ENCODE results near the gene ZC2HC1C. TPM values are rescaled to one million over a fixed set of nuclear protein-coding genes. Genes with fewer than 3 reads are reported as not detected.

The ZC2HC1C gene
- total and polyA plus RNA-seq, 2 experiments from 2014 or later = 1.7 to 3.8 TPM

- WGBS (ENCODE audit: low lambda C conversion rate, missing lambda C conversion rate) = 57% methylated on average over 7 of the region's 7 CpGs
- Histone ChIP-seq H3K4me1 (ENCODE audit: insufficient read depth) (no peaks in the 10 kb centered on the region), H2AFZ (no peak overlapping the region), H3K4me3 (no peak overlapping the region), H3K36me3 (replicated peaks; ENCODE audit: insufficient read depth, low read depth) (no peaks in the 10 kb centered on the region), H3K4me2 (no peak overlapping the region), H3K27me3 (no peaks in the 10 kb centered on the region), H4K20me1 (ENCODE audit: insufficient read depth, poor library complexity, severe bottlenecking) (no peaks in the 10 kb centered on the region), H3K27ac (no peak overlapping the region), H3K9me2 (replicated peaks; ENCODE audit: insufficient read depth) (no peaks in the 10 kb centered on the region), H3K79me2 (no peaks in the 10 kb centered on the region), H3K9me3 (ENCODE audit: low read depth) (no peaks in the 10 kb centered on the region)
- peak; percentile 86 for DNase-seq (ENCODE audit: low spot score)
- TF ChIP-seq EZH2phosphoT487 (IDR thresholded peaks at IDR 0.05; ENCODE audit: low read depth, severe bottlenecking, unreplicated experiment) (no peak), CTCF (IDR thresholded peaks at IDR 0.05; ENCODE audit: poor library complexity) (peak; percentile 86)
These were observed 19.3 kb downstream of the ZC2HC1C start for GRCh38 chr14:75088566-75089373.

- Histone ChIP-seq H3K4me2 (no peak overlapping the region), H3K4me3 (no peak overlapping the region), H3K36me3 (replicated peaks; ENCODE audit: insufficient read depth, low read depth) (no peaks in the 10 kb centered on the region), H3K4me1 (ENCODE audit: insufficient read depth) (no peaks in the 10 kb centered on the region), H3K9me3 (ENCODE audit: low read depth) (no peaks in the 10 kb centered on the region), H3K27me3 (no peaks in the 10 kb centered on the region), H3K9me2 (replicated peaks; ENCODE audit: insufficient read depth) (no peaks in the 10 kb centered on the region), H3K27ac (no peak overlapping the region), H2AFZ (no peak overlapping the region), H3K79me2 (no peaks in the 10 kb centered on the region), H4K20me1 (ENCODE audit: insufficient read depth, poor library complexity, severe bottlenecking) (no peaks in the 10 kb centered on the region)
- 83% methylated on average over 3 of the region's 3 CpGs for WGBS (ENCODE audit: low lambda C conversion rate, missing lambda C conversion rate)
- DNase-seq (ENCODE audit: low spot score) = no peak
- TF ChIP-seq EZH2 (IDR thresholded peaks at IDR 0.05; ENCODE audit: borderline replicate concordance) = no peak
- no peak for TF ChIP-seq CTCF (IDR thresholded peaks at IDR 0.05; ENCODE audit: poor library complexity)
- no peak for TF ChIP-seq EZH2phosphoT487 (IDR thresholded peaks at IDR 0.05; ENCODE audit: low read depth, severe bottlenecking, unreplicated experiment)
These were observed 20.9 kb downstream of the ZC2HC1C start for GRCh38 chr14:75090353-75090752.

- H3K4me3 ChIP-seq = no peak overlapping the region
- H3K27ac ChIP-seq = no peak overlapping the region
- no peaks in the 10 kb centered on the region for H3K36me3 ChIP-seq (replicated peaks; ENCODE audit: insufficient read depth, low read depth)
- H3K4me1 ChIP-seq (ENCODE audit: insufficient read depth) = no peaks in the 10 kb centered on the region
- TF ChIP-seq EZH2 (IDR thresholded peaks at IDR 0.05; ENCODE audit: borderline replicate concordance) = no peak
- TF ChIP-seq EZH2phosphoT487 (IDR thresholded peaks at IDR 0.05; ENCODE audit: low read depth, severe bottlenecking, unreplicated experiment) = no peak
- H3K79me2 ChIP-seq = no peaks in the 10 kb centered on the region
- H4K20me1 ChIP-seq (ENCODE audit: insufficient read depth, poor library complexity, severe bottlenecking) = no peaks in the 10 kb centered on the region
- no peaks in the 10 kb centered on the region for H3K9me2 ChIP-seq (replicated peaks; ENCODE audit: insufficient read depth)
- H3K9me3 ChIP-seq (ENCODE audit: low read depth) = no peaks in the 10 kb centered on the region
- H3K4me2 ChIP-seq = no peak overlapping the region
- H3K27me3 ChIP-seq = no peaks in the 10 kb centered on the region
- no peak for DNase-seq (ENCODE audit: low spot score)
- WGBS (ENCODE audit: low lambda C conversion rate, missing lambda C conversion rate) = 82% methylated on average over 8 of the region's 8 CpGs
- H2AFZ ChIP-seq = no peak overlapping the region
These were observed 21.8 kb downstream of the ZC2HC1C start for GRCh38 chr14:75091251-75091650.

- Histone ChIP-seq H3K79me2 (no peaks in the 10 kb centered on the region), H3K27ac (no peak overlapping the region), H3K4me1 (ENCODE audit: insufficient read depth) (no peaks in the 10 kb centered on the region), H4K20me1 (ENCODE audit: insufficient read depth, poor library complexity, severe bottlenecking) (no peaks in the 10 kb centered on the region), H3K36me3 (replicated peaks; ENCODE audit: insufficient read depth, low read depth) (no peaks in the 10 kb centered on the region), H3K9me2 (replicated peaks; ENCODE audit: insufficient read depth) (no peaks in the 10 kb centered on the region), H3K4me2 (no peak overlapping the region), H2AFZ (no peak overlapping the region), H3K27me3 (no peaks in the 10 kb centered on the region), H3K9me3 (ENCODE audit: low read depth) (no peaks in the 10 kb centered on the region), H3K4me3 (no peak overlapping the region)
- no peak for DNase-seq (ENCODE audit: low spot score)
- WGBS (ENCODE audit: low lambda C conversion rate, missing lambda C conversion rate) = 88% methylated on average over 2 of the region's 2 CpGs
- TF ChIP-seq CTCF (IDR thresholded peaks at IDR 0.05; ENCODE audit: poor library complexity) (no peak), EZH2phosphoT487 (IDR thresholded peaks at IDR 0.05; ENCODE audit: low read depth, severe bottlenecking, unreplicated experiment) (no peak), EZH2 (IDR thresholded peaks at IDR 0.05; ENCODE audit: borderline replicate concordance) (no peak)
These were observed 23.3 kb downstream of the ZC2HC1C start for GRCh38 chr14:75092698-75093097.

Data from hepatocyte (in vitro differentiated cells).